HCT116 (cell line): ENCODE data around the gene TBC1D21. TPM values are rescaled to one million over a fixed set of nuclear protein-coding genes. Genes with fewer than 3 reads are reported as not detected.

Experiments
- total RNA-seq: library from RNA; stranded (reverse); gene quantifications from one replicate; pipeline ENCODE4 v1.2.1, GENCODE V29; 2021; ENCODE audit not compliant: unreplicated experiment

Gene TBC1D21
- total RNA-seq, 1 experiment from 2014 or later = not detected

Other genes starting within 250 kb of the TBC1D21 start
- gene NPTN, start 240.2 kb upstream of the TBC1D21 start, total RNA-seq = 90.9 TPM
- gene CD276, start 189.2 kb upstream of the TBC1D21 start, total RNA-seq = 75.4 TPM
- gene INSYN1, start 120.2 kb upstream of the TBC1D21 start, total RNA-seq = 2.0 TPM
- gene LOXL1, start 52.9 kb downstream of the TBC1D21 start, total RNA-seq = 14.9 TPM
- 5.0 TPM for gene STOML1, start 118.7 kb downstream of the TBC1D21 start, total RNA-seq
- gene PML, start 121.2 kb downstream of the TBC1D21 start, total RNA-seq = 28.1 TPM
- gene GOLGA6A, start 209.0 kb downstream of the TBC1D21 start, total RNA-seq = 0.39 TPM